RWPE2 (cell line): ENCODE results near the gene CLVS2.

Experiments
- ATAC-seq: fragments of 200-7000 bp; cut with Tn5 transposase; 3 replicates; pipeline ENCODE4 v1.9.1; 2021; ENCODE audit warnings: low read depth
- DNase-seq: peaks from one replicate; pipeline ENCODE4 v3.0.0-alpha.2; 2020; ENCODE audit warnings: low spot score
- H3K27ac ChIP-seq: fragments of 450-650 bp; 2 replicates; pipeline ENCODE4 v1.5.1; 2017; ENCODE audit warnings: mild to moderate bottlenecking; ENCODE audit not compliant: poor library complexity, severe bottlenecking
- H3K27me3 ChIP-seq: fragments of 250-450 bp; sonication (Bioruptor Pico); 2 replicates; pipeline ENCODE4 v1.5.1; 2021; ENCODE audit warnings: mild to moderate bottlenecking, moderate library complexity; ENCODE audit not compliant: insufficient read depth, poor library complexity, severe bottlenecking
- H3K36me3 ChIP-seq: fragments of 250-450 bp; sonication (Bioruptor Pico); 2 replicates; pipeline ENCODE4 v1.5.1; 2020; ENCODE audit warnings: low read depth, mild to moderate bottlenecking, moderate library complexity
- H3K4me1 ChIP-seq: fragments of 250-450 bp; sonication (Bioruptor Pico); 2 replicates; pipeline ENCODE4 v1.5.1; 2021; ENCODE audit warnings: mild to moderate bottlenecking, moderate library complexity; ENCODE audit not compliant: insufficient read depth, poor library complexity, severe bottlenecking
- H3K4me3 ChIP-seq: fragments of 250-450 bp; sonication (Bioruptor Pico); 2 replicates; pipeline ENCODE4 v1.5.1; 2021; ENCODE audit warnings: mild to moderate bottlenecking, moderate library complexity; ENCODE audit not compliant: severe bottlenecking
- H3K9me3 ChIP-seq: fragments of 250-450 bp; sonication (Bioruptor Pico); 2 replicates; pipeline ENCODE4 v1.5.1; 2021; ENCODE audit warnings: mild to moderate bottlenecking, moderate library complexity; ENCODE audit not compliant: severe bottlenecking
- TF ChIP-seq, protein P1 (sequence below): fragments of 450-650 bp; IDR thresholded peaks from one replicate; pipeline ENCODE4 v1.5.1; 2017; ENCODE audit warnings: mild to moderate bottlenecking, moderate library complexity; ENCODE audit not compliant: poor library complexity, severe bottlenecking

CLVS2 gene, protein sequence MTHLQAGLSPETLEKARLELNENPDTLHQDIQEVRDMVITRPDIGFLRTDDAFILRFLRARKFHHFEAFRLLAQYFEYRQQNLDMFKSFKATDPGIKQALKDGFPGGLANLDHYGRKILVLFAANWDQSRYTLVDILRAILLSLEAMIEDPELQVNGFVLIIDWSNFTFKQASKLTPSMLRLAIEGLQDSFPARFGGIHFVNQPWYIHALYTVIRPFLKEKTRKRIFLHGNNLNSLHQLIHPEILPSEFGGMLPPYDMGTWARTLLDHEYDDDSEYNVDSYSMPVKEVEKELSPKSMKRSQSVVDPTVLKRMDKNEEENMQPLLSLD

DNA sequence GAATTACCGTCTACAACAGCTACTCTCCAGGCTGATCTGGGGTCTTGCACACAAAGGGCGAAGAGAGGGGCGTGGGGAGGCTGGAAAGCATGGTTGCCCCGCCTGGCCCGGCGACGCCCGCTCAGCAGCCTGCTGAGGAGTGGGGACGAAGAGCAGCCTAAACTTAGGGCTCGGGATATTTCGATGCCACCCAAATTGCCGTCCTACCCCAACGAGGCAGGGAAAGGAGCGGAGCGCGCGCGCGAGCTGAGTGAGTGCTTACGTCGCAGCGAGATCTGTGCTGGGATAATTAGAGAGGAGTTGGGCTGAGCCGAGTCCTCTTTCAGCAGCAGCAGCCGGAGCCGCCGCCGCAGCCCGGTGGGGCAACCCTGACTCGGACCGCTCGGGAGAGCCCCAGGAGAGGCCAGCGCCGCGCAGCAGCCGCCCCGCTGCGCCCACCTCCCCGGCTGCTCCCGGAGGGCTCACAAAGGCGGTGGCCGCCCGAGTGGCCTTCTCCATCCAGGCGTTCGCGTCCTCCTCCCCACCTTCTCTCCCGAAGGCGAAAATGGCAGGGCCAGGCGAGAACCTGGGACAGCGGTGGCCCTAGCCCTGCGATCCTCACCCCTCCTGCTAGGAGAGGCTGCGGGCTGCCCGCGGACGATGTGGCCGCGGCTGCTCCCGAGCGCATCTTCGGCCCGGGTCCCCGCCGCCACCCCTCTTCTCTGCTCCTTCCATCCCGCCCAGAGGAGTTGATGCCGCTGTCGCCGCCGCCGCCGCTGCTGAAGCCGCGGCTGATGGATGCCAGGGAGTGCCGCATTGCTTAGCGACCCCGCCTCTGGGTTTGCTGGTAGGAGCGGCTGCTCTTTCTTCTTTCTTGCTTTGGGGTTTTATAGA is at the start of gene CLVS2:
Gene CLVS2, plus strand, starts transcription at position 315 of the 873 bp plus-strand sequence. CDS start 1,543 bp downstream, outside the sequence.
- TF ChIP-seq, protein P1, sequence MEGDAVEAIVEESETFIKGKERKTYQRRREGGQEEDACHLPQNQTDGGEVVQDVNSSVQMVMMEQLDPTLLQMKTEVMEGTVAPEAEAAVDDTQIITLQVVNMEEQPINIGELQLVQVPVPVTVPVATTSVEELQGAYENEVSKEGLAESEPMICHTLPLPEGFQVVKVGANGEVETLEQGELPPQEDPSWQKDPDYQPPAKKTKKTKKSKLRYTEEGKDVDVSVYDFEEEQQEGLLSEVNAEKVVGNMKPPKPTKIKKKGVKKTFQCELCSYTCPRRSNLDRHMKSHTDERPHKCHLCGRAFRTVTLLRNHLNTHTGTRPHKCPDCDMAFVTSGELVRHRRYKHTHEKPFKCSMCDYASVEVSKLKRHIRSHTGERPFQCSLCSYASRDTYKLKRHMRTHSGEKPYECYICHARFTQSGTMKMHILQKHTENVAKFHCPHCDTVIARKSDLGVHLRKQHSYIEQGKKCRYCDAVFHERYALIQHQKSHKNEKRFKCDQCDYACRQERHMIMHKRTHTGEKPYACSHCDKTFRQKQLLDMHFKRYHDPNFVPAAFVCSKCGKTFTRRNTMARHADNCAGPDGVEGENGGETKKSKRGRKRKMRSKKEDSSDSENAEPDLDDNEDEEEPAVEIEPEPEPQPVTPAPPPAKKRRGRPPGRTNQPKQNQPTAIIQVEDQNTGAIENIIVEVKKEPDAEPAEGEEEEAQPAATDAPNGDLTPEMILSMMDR, result no peak
- no peaks in the 10 kb centered on the region for H3K36me3 ChIP-seq
- no peak for DNase-seq
- H3K27me3 ChIP-seq, result peaks cover 71% of the 10 kb centered on the region
- no peaks in the 10 kb centered on the region for H3K4me1 ChIP-seq
- H3K27ac ChIP-seq, result no peak within 1 kb of the TSS
- no peaks in the 10 kb centered on the region for H3K9me3 ChIP-seq
- peak within 1 kb of the TSS; percentile 6 for H3K4me3 ChIP-seq
- ATAC-seq, result peak; percentile 85

DNA sequence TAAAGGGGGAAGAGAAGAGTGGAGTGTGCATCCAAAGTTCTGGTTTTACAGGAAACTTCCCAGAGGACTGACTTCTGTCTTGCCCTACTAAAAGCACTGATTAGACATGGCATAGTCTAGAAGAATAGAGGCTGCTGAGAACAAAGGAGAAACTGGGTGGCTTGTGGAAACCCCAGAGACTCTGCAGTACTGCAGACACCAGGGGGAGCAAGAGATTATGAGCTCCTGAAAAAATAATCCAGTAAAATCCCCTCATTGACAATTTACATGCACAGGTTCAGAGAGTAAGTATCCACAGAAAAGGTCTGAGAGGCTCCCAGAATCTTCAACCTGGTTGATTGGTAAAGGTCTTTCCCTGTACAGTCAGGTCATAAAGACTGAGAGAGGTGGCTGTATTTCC is 48.7 kb upstream of the CLVS2 start:
- H3K27me3 ChIP-seq, result no peaks in the 10 kb centered on the region
- H3K4me3 ChIP-seq, result no peak overlapping the region
- peak; percentile 44; the same call in 1 of the 3 replicates for ATAC-seq
- H3K4me1 ChIP-seq, result no peaks in the 10 kb centered on the region
- H3K9me3 ChIP-seq, result no peaks in the 10 kb centered on the region
- DNase-seq, result no peak
- TF ChIP-seq, protein P1, result peak; percentile 61
- H3K36me3 ChIP-seq, result no peaks in the 10 kb centered on the region
- H3K27ac ChIP-seq, result no peak overlapping the region

DNA sequence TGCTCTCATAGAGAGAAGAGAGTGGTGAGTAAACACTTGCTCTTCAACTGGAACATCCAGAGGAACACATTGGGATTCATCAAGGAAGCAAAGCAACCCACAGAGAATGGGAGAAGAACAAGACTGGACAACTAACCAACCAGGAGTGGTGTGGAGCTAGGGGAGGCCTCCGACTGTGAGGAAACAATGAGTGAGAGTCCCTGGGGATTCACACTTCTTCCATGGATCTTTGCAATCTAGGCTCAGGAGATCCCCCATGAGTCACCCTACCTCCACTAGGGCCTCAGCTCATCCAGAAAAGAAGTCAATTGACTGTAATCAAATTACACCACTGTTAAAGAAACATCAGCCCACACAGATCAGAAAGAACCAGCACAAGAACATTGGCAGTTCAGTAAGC is 42.3 kb upstream of the CLVS2 start:
- H3K4me1 ChIP-seq, result no peaks in the 10 kb centered on the region
- TF ChIP-seq, protein P1, result no peak
- no peaks in the 10 kb centered on the region for H3K9me3 ChIP-seq
- no peak overlapping the region for H3K4me3 ChIP-seq
- no peak for DNase-seq
- no peaks in the 10 kb centered on the region for H3K36me3 ChIP-seq
- no peaks in the 10 kb centered on the region for H3K27me3 ChIP-seq
- no peak overlapping the region for H3K27ac ChIP-seq
- no peak for ATAC-seq

DNA sequence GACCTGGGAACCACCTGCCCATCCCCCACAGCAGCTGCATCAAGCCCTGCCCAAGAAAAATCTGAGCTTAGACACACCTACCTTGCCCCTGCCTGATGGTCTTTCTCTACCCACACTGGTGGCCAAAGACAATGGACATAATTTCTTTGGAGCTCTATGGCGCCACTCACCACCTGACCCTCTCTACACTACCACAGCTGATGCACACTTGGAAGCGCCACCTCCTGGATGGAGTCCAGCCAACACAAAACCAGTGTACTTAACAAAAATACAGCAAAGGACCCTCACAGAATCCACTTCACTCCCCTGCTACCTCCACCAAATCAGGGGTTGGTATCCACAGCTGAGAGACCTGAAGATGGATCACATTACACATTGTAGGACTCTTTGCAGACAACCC is 39.7 kb upstream of the CLVS2 start:
- no peaks in the 10 kb centered on the region for H3K4me1 ChIP-seq
- no peak overlapping the region for H3K27ac ChIP-seq
- no peaks in the 10 kb centered on the region for H3K36me3 ChIP-seq
- DNase-seq (no peak), ATAC-seq (no peak)
- H3K4me3 ChIP-seq, result no peak overlapping the region
- H3K9me3 ChIP-seq, result no peaks in the 10 kb centered on the region
- H3K27me3 ChIP-seq, result no peaks in the 10 kb centered on the region
- TF ChIP-seq, protein P1, result no peak
